Head of caudate nucleus (tissue), 42 donors: Measurements from ENCODE around the gene TERB2.
"Not testable (repeated sequence)": the region's sequence is repeated elsewhere in the genome, so short reads cannot be mapped to it uniquely, and the experiment has no call there.

Source experiments
- DNase-seq, 42 donors: peaks; one replicate each; pipeline versions ENCODE4 v3.0.0 to v3.0.0-alpha.2; 2020 to 2021; ENCODE audit warnings: mixed read lengths in 7 of 42
- intact Hi-C: fragments of 100-400 bp; cut with DNase I; formaldehyde crosslinking; loops from one replicate; pipeline ENCODE4 v1.15.0; 2022

TERB2 gene, protein sequence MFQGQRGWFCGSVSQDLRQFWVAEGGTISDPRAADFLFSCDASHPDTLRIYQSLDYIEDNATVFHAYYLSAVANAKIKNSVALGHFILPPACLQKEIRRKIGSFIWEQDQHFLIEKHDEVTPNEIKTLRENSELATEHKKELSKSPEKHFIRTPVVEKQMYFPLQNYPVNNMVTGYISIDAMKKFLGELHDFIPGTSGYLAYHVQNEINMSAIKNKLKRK

DNA sequence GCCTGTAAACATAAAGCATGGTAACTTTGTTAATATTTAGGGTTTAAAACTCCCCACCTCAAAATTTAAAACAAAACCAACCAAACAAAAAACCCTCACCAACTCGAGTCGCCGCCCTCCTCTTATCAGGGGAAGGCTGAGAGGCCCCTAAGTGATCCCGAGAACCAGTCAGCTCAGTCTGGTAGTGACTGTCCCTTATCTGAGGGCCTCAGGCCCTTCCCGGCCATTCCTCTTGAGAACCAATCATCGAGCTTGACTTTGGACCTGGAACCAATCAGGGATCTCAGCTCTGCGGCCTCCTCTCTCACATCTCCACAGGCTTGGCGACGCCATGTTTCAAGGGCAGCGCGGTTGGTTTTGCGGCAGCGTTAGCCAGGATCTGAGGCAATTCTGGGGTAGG is at the start of gene TERB2:
Gene TERB2, plus strand, starts transcription at position 300 of the 400 bp plus-strand sequence. Its CDS starts 32 bp downstream, at position 332.
- DNase-seq = no peak
- intact Hi-C loops = no loop called here

DNA sequence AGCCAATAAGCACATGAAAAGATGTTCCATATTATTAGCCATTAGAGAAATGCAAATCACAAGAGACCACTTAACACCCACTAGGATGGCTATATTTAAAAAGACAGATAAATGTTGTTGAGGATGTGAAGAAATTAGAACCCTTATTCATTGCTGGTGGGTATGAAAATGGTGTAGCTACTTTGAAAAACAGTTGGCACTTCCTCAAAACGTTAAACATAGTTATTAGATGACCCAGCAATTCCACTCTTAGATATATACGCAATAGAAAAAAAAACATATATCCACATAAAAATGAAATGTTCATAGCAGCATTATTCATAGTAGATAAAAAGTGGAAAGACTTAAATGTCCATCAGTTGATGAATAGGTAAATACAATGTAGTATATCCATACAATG is 47.1 kb upstream of the TERB2 start:
- intact Hi-C loops = no loop called here
- no peak for DNase-seq

- DNase-seq = no peak
- intact Hi-C loops = no loop called here
These were observed 45.4 kb upstream of the TERB2 start for GRCh38 chr15:44910981-44911625.

GRCh38 chr15:44912186-44912585 is 44.3 kb upstream of the TERB2 start:
- intact Hi-C loops = not testable (repeated sequence)

DNA sequence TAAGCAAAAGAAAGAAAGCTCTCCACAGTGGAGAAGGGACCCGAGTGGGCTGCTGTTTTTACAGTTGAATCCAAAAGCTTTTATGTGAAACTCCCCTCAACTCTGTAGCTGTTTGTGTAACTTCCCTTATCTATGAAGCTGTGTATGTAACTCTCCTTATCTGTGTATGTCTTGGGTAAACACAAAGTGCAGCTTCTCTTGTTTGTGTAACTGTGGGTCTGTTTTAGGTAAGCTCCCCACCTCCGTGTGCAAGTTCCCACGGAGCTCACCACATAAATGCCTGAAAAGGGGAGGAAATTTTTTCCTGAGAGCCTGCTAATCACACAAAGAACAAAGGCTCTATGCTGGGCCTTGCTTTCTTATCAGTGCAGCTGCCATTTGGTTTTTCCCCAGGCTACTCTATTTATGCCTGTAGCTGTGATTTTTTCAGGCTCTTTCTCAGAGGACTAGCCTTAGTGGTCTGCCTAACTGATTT is 43.5 kb upstream of the TERB2 start:
- DNase-seq, intact Hi-C loops: not testable (repeated sequence)

More at GRCh38 chr15:44912186-44912585, 44.3 kb upstream of the TERB2 start:
- DNase-seq = not testable (repeated sequence)

DNA sequence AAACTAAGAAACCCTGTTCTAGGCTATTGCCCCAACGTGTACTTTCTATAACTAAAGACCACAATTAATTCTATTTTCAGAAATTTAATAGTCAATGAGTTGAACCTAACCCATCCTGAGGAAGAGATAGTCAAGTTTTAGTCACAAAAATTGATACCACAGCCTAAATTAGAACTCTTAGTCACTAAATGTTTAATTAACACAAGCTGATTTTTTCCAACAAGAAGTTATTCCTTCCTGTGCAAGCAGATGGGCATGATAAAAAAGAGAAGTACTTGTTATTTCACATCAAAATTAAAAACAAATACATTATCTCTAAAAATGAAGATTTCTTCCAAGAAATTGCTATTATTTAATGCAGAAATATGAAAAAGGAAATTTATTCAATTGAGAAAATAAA is 38.4 kb upstream of the TERB2 start:
- intact Hi-C loops = no loop called here
- DNase-seq = no peak

- intact Hi-C loops, DNase-seq: not testable (repeated sequence)
These were observed 27.8 kb upstream of the TERB2 start for GRCh38 chr15:44928658-44929057.

DNA sequence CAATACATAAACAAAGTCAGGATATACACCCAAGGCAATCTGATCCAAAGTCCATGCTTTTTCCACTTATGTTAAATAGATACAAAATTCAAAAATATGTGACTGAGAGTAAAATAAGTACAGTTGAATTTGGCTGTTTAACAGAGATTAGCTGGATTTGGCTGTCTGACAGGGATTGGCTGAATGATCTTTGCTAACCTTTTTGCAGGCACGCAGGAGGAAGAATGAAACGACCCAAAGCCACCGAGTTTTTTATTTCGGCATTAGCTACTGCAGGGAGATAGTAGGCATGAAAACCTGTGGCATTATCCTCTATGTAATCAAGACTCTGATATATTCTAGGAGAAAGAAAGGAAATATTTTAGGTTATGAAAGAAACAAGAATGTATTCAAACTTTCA is 26.2 kb upstream of the TERB2 start:
- DNase-seq, intact Hi-C loops: not testable (repeated sequence)

DNA sequence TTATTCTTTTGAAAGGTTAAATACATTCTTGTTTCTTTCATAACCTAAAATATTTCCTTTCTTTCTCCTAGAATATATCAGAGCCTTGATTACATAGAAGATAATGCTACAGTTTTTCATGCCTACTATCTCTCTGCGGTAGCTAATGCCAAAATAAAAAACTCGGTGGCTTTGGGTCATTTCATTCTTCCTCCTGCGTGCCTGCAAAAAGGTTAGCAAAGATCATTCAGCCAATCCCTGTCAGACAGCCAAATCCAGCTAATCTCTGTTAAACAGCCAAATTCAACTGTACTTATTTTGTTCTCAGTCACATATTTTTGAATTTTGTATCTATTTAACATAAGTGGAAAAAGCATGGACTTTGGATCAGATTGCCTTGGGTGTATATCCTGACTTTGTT is 1.8 kb downstream of the TERB2 start:
- DNase-seq, intact Hi-C loops: not testable (repeated sequence)

GRCh38 chr15:44968475-44968874 is 12.0 kb downstream of the TERB2 start:
- DNase-seq = no peak
- intact Hi-C loops = no loop called here

DNA sequence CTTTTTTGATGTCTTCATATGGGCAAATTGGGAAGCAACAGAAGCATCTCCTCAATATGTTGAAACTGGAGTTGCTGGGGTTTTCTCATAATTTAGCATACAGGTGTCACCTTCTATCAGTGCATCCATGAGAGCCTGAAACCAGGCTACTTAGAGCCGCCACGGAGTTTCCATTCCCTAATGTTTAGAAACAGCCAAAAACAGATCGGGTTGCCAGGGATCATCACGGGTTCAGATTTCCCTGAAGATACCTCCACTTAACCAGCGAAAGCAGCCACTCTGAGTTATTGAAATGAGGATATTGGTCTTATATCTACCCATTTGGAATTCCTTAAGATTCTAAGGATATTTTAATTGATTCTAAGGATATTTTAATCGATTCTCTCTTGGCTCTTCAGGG is 14.5 kb downstream of the TERB2 start:
- no peak for DNase-seq
- intact Hi-C loops = loop anchor here (5.0 kb wide), 1 partner anchor 66 kb away; no protein-coding TSS in a partner anchor

DNA sequence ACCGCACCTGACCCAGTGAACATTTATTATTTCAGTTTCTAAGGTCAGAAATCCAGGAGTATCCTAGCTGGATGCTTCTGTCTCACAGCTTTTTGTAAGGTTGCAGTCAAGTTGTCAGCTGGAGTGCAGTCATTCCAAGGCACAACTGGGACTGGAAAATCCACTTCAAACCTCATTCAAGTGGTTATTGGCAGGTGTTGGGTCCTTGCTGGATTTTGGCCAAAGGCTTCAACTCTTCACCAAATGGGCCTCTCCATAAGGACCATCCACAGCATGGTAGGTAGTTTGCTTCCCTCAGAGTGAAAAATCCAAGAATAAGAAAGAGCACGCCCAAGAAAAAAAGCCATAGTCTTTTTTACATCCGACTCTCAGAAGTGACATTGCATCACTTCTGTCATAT is 19.7 kb downstream of the TERB2 start:
- DNase-seq, intact Hi-C loops: not testable (repeated sequence)

GRCh38 chr15:44977781-44978180 is 21.3 kb downstream of the TERB2 start:
- intact Hi-C loops, DNase-seq: not testable (repeated sequence)

GRCh38 chr15:44979617-44980339 is 23.3 kb downstream of the TERB2 start:
- DNase-seq, intact Hi-C loops: not testable (repeated sequence)

DNA sequence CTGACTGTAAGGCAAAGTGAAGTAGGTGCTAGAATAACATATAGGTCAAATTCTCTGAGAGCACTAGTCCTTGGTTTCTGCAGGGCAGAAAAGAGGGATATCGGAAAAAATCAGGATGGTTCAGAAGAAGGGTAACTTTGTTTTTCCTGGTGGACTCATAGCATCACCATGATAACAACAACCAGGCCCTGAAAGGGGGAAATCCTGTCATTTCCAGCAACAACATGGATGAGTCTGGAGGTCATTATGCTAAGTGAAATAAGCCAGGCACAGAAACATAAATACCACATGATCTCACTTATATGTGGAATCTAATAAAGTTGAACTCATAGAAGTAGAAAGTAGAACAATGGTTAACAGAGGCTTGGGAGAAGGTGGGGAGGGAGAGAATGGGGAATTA is 27.7 kb downstream of the TERB2 start:
- intact Hi-C loops, DNase-seq: not testable (repeated sequence)

- DNase-seq, intact Hi-C loops: not testable (repeated sequence)
These were observed 30.0 kb downstream of the TERB2 start for GRCh38 chr15:44986346-44987055.

- intact Hi-C loops, DNase-seq: not testable (repeated sequence)
These were observed 31.2 kb downstream of the TERB2 start for GRCh38 chr15:44987711-44988110.

- DNase-seq, intact Hi-C loops: not testable (repeated sequence)
These were observed 31.8 kb downstream of the TERB2 start for GRCh38 chr15:44988184-44988869.

GRCh38 chr15:44988870-44989219 is 32.4 kb downstream of the TERB2 start:
- intact Hi-C loops, DNase-seq: not testable (repeated sequence)
